HuH-7.5 (cell line): ENCODE data around the gene COLQ.

ENCODE experiments used
- DNase-seq: peaks from one replicate; pipeline ENCODE4 v3.0.0; 2011; ENCODE audit warnings: low spot score

Gene COLQ

DNA sequence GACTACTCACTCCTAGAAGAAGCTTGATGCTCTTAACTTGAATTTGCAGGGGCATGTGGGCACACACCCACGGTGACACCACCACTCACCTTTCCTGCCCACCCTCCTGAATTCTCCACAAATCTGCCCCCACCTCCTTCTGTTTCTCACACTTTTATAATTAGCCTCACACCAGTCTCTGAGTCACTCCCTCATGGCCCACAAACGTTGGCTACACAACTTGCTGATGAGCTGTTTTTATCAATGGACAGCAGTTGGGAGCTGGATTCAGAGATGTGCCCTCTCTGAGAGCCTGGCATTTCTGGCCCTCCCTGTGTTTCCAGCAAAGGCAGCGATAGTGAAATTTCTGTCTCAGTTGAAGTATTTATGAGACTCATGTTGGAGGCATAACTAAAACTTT is 1.3 kb downstream of the COLQ start:
- no peak for DNase-seq

DNA sequence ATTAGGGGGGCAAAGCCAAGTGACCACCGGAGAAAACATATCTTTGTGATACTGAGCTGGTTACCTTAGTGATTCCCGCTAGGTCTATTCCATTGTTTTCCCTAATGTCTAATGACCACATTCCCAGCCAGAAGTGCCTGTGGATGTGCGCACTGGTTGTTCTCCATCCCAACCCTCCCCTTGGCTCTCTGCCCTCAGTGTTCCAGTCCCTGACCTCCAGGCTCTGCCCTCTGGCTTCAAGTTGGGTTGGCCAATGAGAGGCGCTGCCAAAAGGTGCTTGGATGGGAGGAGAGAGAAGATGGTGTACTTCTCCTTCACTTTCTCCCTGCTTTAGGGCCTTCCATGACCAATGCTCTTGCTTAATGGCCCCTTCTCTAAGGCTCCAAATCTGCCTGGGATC is 2.4 kb downstream of the COLQ start:
- no peak for DNase-seq

DNA sequence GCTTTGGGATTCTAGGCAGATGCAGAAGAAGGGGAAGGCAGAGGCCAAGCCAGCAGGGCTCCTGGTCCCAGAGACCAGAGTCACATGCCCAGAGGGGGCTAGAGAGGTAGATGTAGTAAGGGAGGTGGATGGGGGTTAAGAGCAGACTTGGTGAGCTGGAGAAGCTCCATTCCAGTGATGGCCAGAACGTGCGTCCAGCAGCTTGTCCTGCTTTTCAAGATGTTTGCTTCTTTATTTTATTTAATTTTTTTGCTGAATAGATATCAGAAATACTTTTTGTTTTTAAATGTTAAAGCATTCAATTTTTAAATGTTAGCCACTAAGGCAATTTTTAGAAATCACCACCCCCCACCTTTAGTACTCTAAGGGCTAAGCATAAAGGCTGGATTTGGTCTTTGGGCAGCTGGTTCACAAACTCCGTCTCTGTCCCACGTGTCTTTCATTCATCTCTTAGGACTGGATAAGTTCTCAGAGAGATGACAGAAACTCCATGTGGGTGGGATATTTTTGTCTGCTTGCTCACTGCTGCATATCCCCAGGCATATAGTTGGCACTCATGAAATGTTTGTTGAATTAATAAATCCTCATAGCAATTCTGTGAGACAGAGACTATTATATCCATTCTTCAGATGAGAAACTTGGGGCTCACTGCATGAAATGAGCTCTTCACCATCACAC is 6.7 kb downstream of the COLQ start:
- no peak for DNase-seq

- no peak for DNase-seq
Measured at GRCh38 chr3:15513810-15514662, 7.5 kb downstream of the COLQ start.

- no peak for DNase-seq
Measured at GRCh38 chr3:15513116-15513515, 8.4 kb downstream of the COLQ start.

DNA sequence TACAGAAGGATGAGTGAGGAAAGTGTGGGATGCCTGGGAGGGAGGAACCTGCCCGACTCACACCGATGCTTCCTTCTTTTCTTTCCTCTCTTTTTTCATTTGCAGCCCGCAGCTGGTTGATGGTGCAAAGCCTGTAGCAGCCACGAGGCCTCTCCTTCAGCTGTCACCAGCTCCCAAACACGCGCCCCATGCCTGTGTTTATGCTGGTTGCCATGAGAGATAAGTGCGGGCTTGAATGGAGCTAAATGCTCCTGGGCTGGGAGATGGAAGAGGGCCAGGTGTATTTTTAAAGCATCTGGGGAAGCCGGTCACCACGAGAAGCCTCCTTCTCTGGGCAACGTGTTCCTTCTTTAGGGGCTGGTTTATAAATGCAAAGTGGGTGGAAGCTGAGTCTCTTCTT is 9.3 kb downstream of the COLQ start:
- no peak for DNase-seq

DNA sequence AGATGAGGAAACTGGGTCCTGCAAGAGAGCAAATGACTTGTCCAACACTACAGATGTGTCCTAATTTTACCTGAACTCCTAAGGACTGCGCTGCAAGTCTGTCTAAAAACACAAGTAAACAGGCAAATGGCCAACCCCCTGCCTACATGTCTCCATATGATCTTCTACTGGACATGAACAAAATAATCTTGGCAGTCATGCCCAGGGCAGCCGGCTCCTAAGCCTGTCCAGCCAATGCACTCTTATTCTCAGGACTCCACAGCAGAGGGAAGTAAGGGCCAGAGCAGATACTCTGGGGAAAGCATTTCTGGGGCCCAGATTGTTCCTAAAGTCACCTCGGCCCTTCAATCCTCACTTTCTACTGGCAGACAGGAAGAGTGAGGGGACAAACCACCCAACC is 10.3 kb downstream of the COLQ start:
- DNase-seq, result no peak

DNA sequence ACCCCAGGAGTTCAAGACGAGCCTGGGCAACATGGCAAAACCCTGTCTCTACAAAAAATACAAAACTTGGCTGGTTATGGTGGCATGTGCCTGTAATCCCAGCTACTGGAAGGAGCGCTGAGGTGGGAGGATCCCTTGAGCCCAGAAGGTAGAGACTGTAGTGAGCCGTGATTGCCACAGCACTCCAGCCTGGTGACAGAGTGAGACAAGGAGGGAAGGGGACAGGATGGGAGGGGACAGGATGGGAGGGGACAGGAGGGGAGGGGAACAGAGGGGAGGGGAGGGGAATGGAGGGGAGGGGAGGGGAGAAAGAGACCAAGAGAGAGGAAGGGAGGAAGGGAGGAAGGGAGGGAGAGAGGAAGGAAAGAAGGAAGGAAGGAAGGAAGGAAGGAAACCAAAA is 11.0 kb downstream of the COLQ start:
- no peak for DNase-seq

- no peak for DNase-seq
Measured at GRCh38 chr3:15506571-15506970, 14.9 kb downstream of the COLQ start.

DNA sequence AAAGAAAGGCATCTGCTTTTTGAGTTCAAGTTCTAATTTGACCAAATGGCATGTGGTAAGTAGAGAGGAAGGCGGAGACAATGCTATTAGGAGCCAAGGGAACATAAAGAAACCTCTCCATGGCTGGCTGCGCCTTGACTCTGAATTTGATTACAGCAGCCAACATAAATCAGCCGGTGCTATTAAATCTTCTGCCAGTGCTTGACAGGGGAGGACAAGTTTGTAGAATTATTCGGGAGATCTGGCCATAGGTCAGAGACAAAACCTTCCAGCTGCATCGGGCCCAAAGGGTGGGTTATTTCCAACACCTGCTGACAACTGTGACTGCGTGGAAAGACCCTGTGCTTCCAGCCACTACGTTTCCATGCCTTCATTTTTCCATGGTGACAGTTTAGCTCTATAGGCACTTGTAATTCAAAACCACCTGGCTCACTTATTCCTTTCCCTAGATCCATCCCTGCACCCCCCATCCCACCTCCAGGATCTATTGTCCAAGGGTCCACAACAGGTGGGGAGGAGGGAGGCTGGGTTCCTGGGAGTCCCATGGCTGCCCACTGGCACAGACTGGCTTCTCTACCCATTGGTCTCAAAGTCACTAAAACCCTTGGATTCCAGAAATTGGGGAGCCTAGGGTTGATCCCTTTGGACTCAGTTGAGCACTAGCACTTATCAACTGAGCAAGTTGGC is 15.9 kb downstream of the COLQ start:
- DNase-seq, result no peak

- no peak for DNase-seq
Measured at GRCh38 chr3:15502616-15503015, 18.9 kb downstream of the COLQ start.

DNA sequence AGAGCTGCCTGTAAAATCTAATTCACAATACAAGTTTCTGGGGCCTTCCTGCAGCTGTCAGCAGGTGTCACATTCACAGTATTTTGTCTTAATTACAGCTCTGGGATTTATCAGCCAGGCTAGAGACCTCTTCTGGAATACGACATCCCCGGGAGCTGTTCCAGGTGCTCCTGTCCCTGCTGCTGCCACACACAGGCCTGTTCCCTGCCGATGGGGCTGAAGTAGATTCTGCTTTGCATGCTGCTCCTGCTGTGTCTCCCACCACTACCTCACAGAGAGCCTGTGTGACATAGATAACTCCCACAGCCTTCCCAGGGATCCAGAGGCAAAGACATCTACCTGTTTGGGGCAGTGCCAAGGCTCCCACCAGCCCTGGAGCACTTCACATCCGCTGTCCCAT is 20.4 kb downstream of the COLQ start:
- no peak for DNase-seq

DNA sequence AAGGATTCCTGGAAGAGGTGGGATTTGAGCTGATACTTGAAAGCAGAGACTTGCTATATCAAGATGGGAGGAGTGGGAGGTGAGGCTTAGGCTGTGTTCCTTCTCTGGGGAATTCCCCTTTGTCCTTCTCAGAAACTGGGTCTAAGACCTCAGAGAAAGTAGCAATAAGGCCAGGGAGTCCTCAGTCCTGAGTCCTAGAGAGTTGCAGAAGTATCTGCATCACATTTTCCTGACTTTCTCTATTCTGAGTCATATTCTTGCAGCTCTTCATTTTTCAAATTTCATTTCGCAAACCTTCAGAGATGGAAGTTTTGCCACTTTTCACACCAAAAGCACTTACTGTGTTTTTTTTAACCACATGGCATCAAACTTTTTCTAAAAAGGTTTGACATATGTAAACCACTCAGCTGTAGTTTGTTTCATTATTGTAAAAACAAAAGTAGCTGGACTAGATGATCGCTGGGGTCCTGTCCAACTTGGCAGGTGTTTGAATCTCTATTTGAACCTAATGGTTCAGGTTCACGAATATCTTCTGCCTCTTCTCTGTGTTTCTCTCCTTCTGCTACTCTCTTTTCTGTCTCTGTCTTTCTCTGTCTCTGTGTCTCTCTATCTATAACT is 21.3 kb downstream of the COLQ start:
- no peak for DNase-seq

- DNase-seq, result no peak
Measured at GRCh38 chr3:15499536-15499935, 22.0 kb downstream of the COLQ start.

DNA sequence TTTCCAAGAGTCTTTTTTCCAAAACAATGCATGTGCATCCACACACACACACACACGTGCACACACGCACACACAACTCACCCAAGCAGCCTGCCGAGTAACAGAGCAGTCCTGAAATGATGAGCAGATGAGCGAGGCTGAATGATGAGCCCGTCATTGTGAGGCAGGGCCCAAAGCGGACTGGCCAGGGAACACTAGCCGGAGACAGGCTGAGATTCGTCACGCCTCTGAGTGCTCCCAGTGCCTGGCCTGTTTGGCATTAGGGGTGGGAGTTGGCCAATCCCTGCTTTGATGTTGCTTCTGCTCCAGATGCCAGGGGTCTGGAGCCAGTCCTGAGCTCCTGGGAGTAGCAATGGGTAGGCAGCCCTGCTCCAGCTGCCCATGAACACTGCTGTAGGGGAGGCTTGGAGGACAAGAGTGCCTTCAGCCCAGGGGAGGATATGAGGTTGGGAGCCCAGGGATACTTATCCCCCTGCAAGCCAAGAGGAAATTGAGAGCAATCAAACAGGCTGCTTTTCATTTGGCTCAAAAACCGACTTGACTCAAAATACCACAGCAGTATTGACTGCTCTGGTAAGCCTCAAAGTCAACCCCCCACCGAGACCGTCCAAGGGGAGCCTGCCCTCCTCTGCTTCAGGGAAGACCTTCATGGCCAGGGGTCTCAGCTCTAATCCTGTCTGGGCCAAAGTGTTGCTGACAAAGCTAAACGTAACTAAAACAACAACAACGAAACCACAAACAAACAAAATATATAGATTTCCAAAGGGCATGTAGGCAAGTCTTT is 22.9 kb downstream of the COLQ start:
- DNase-seq, result no peak

DNA sequence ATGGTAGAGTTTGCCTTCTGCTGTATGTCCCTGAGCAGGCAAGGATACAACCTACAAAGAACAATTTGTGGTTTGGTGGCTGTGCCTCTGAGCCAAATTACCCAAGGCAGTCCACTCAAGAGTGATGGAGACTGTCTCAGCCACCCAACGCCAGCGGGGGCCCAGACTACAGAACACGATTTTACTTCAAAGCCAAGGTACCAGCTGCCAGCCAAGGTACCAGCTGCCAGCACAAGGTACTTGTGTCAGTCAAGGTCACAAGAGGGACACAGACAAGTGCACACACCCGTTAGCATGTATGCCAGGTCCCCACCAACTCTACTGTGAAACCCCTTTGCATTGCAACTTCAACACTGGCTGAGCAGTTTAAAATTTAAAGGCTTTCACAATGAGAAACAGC is 23.5 kb downstream of the COLQ start:
- no peak for DNase-seq

- no peak for DNase-seq
Measured at GRCh38 chr3:15496341-15496664, 25.2 kb downstream of the COLQ start.

DNA sequence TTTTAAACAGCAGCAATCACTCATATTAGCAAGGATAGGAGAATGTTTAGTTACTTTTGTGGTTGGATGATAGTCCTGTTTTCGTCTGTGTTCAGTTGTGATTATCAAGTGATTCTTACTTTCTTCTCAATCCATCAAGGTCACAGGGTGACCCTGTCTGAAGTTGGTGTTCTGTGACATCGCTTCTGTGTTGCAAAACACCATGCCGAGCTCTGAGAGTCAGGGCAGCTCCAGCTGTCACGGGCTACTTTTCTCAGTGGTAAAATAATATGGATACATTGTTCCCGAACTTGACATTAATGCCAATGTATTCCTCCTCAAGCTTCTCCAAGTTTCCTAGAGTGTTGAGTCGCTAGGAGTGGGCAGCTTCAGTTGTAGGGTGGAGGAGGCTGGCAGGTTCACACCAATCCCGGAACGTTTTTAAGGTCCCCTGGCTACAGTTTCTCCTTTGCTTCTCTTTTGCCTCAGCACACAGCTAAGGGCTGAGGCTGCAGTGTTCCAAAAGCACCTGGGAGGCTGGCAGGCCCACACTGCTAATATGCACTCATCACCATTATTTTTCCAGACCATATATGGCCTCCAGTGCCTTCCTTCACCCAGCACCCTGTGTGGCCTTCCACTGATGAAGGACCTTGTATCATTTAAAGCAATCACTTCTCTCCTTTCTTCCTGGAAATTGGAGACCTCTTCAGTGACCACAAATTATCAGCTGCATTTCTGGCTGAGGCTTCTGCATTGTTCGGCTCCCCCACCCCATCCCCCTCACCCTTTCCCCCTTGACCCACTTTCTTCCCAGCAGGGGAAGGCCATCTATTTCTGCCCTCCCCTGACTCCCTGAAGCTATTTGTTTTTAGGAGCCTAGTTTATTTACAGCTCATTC is 25.8 kb downstream of the COLQ start:
- DNase-seq, result no peak

DNA sequence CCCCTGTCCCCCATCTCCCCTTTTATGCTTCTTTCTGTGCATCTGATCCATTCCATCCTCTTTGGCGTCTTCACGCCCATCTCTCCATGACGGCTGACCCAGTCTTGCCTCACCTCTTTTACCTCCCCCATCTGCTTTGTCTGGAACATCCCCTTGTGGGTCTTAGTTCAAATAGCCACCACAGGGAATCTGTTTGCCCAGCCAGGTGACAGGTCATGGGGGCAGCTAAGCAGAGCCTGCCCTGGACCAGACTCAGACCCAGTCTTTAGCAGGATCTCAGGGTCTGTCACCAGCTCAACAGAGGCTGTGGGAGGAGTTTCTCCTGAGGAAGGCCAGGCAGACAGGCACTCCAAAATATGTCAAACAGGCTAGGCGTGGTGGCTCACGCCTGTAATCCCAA is 28.1 kb downstream of the COLQ start:
- DNase-seq, result no peak

- no peak for DNase-seq
Measured at GRCh38 chr3:15492847-15493360, 28.6 kb downstream of the COLQ start.

GRCh38 chr3:15491143-15491542 is 30.4 kb downstream of the COLQ start:
- DNase-seq, result no peak
